Lung (tissue), 12 donors: ENCODE measurements around the gene MRTFA. TPM values are rescaled to one million over a fixed set of nuclear protein-coding genes. Genes with fewer than 3 reads are reported as not detected.

Experiments used
- ATAC-seq: fragments of 200-7000 bp; cut with Tn5 transposase; one replicate; pipeline ENCODE4 v1.9.1; 2020; ENCODE audit warnings: moderate number of reproducible peaks; ENCODE audit not compliant: insufficient read depth, low FRiP score
- DNase-seq, 3 donors: peaks; one replicate each; pipeline ENCODE4 v3.0.0-alpha.2; 2013 to 2017
- H3K27ac ChIP-seq, 2 donors: one replicate each; pipeline ENCODE4 v1.5.1; 2013; ENCODE audit warnings: mild to moderate bottlenecking in 2 of 2, moderate library complexity in 2 of 2, control low read depth in 1 of 2, inconsistent platforms in 1 of 2, low read depth in 1 of 2, low read length in 1 of 2
- H3K27me3 ChIP-seq, 3 donors: one replicate each; pipeline ENCODE4 v1.5.1; 2013; ENCODE audit warnings: low read length in 2 of 3; ENCODE audit not compliant: control insufficient read depth in 3 of 3, insufficient read depth in 3 of 3
- H3K36me3 ChIP-seq, 4 donors: one replicate each; pipeline ENCODE4 v1.5.1; 2013; ENCODE audit warnings: low read length in 4 of 4, mild to moderate bottlenecking in 1 of 4, moderate library complexity in 1 of 4; ENCODE audit not compliant: control insufficient read depth in 4 of 4, insufficient read depth in 4 of 4
- H3K4me1 ChIP-seq, 5 donors: one replicate each; pipeline ENCODE4 v1.5.1; 2013; ENCODE audit warnings: low read length in 5 of 5, mild to moderate bottlenecking in 2 of 5, moderate library complexity in 1 of 5; ENCODE audit not compliant: control insufficient read depth in 5 of 5, insufficient read depth in 5 of 5
- H3K4me3 ChIP-seq: one replicate; pipeline ENCODE4 v1.5.1; 2013; ENCODE audit warnings: mild to moderate bottlenecking, control low read depth, moderate library complexity
- H3K9ac ChIP-seq, 2 donors: one replicate each; pipeline ENCODE4 v1.5.1; 2013; ENCODE audit warnings: low read length in 2 of 2, control low read depth in 1 of 2; ENCODE audit not compliant: insufficient read depth in 1 of 2
- H3K9me3 ChIP-seq, 4 donors: one replicate each; pipeline ENCODE4 v1.5.1; 2013; ENCODE audit warnings: low read length in 3 of 4, mild to moderate bottlenecking in 1 of 4, moderate library complexity in 1 of 4; ENCODE audit not compliant: control insufficient read depth in 4 of 4, insufficient read depth in 3 of 4
- WGBS, 2 donors: extraction: QIAGEN DNeasy Blood & Tissue Kit; methylation state at CpG; one replicate each; pipeline ENCODE4 v1.1.7; 2013; 5-methylcytosine and 5-hydroxymethylcytosine counted together
- polyA plus RNA-seq, 2 donors: library from polyadenylated mRNA; stranded (reverse); fragments of 200-250 nt; gene quantifications; one replicate each; pipeline ENCODE4 v1.2.1, GENCODE V29; 2013
- total RNA-seq, 2 donors: library from RNA; depleted of rRNA in 1 of 2; stranded (reverse); fragments of >200 nt in 1 of 2; gene quantifications; one replicate each; pipeline ENCODE4 v1.2.1, GENCODE V29; 2014 to 2021
- TF ChIP-seq, protein P1 (sequence below): IDR thresholded peaks from 2 replicates; pipeline ENCODE4 v1.5.1; 2012; ENCODE audit warnings: mild to moderate bottlenecking; ENCODE audit errors: control extremely low read depth, extremely low read depth
- donor health status: control.
- donor health status: control.
- donor health status: Bipolar disorder and iron deficiency.
- donor health status: healthy.
- donor health status: DM: yes; HTN: yes; CAD: no.

The MRTFA gene
- total and polyA plus RNA-seq, 4 donors, result 26.3 to 64.0 (median 40.1) TPM

DNA sequence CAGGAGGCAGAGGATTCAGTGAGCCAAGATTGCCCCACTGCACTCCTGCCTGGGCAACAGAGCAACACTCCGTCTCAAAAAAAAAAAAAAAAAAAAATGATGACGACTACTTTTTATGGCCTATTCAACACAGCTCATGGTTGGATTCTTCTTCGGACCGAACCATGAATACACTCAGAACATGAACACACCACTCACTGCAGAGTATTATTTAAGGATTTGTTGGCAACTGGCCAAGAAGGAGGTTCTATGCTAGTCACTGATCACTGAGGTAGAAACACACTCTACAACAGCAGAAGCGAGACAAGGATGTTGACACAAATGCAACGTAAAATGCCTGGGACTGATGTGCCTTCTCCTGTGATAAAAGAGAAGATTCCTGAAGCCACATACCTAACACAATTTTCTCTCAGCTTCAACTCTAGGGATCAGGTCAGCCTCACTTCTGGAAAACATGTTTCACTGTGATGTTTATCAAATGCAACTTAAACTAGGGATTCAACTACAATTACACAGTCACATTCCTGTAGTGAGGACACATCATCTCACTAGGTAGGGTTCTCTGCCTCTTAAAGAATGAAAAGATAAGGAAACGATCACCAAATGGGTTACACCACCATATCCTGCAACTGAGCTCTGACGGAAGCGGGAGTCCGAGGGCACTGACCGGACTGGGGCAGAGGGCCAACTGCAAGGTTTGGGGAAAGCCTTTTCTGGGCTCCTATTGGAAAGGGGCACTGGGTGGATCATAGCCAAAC is 183.6 kb downstream of the MRTFA start:
- WGBS, 2 donors, result 50 to 64% methylated on average over 11 of the region's 11 CpGs
- no peaks in the 10 kb centered on the region for H3K9me3 ChIP-seq
- H3K4me1 ChIP-seq, result peaks cover 7 to 31% (median 18%) of the 10 kb centered on the region in 5 donors
- ATAC-seq (no peak), DNase-seq (peak in 2 of 3 donors; percentile 25 to 31)
- H3K9ac ChIP-seq, result no peak overlapping the region
- H3K36me3 ChIP-seq, result peaks cover 0 to 2% (median 0%) of the 10 kb centered on the region in 4 donors
- no peaks in the 10 kb centered on the region for H3K27me3 ChIP-seq
- H3K4me3 ChIP-seq, result no peak overlapping the region
- H3K27ac ChIP-seq, result no peak overlapping the region
- TF ChIP-seq, protein P1, sequence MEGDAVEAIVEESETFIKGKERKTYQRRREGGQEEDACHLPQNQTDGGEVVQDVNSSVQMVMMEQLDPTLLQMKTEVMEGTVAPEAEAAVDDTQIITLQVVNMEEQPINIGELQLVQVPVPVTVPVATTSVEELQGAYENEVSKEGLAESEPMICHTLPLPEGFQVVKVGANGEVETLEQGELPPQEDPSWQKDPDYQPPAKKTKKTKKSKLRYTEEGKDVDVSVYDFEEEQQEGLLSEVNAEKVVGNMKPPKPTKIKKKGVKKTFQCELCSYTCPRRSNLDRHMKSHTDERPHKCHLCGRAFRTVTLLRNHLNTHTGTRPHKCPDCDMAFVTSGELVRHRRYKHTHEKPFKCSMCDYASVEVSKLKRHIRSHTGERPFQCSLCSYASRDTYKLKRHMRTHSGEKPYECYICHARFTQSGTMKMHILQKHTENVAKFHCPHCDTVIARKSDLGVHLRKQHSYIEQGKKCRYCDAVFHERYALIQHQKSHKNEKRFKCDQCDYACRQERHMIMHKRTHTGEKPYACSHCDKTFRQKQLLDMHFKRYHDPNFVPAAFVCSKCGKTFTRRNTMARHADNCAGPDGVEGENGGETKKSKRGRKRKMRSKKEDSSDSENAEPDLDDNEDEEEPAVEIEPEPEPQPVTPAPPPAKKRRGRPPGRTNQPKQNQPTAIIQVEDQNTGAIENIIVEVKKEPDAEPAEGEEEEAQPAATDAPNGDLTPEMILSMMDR, result no peak

DNA sequence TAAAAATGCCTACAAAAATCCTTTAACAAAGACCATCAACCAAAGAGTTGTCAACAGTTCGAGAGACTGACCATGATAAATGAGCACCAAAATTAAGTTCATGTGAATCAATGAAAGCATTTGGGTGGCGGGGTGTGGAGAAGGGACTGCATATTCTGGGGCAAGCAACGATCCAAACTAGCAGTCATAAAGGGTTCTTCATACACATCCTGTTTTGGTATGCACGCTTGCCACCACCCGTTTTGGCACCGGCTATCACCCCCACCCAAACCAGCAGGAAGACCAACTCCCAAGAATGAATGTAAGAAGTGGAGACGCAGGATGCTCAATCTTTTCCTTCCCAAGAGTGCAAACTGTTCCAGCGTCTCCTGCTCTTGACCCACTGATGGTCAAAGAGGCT is 185.3 kb downstream of the MRTFA start:
- no peaks in the 10 kb centered on the region for H3K27me3 ChIP-seq
- 48 to 57% methylated on average over 8 of the region's 8 CpGs for WGBS, 2 donors
- DNase-seq (no peak), ATAC-seq (no peak)
- H3K4me1 ChIP-seq, result peaks cover 7 to 32% (median 18%) of the 10 kb centered on the region in 5 donors
- peaks cover 0 to 2% (median 0%) of the 10 kb centered on the region in 4 donors for H3K36me3 ChIP-seq
- no peak overlapping the region for H3K9ac ChIP-seq
- no peak overlapping the region for H3K27ac ChIP-seq
- H3K9me3 ChIP-seq, result no peaks in the 10 kb centered on the region
- TF ChIP-seq, protein P1, result no peak
- no peak overlapping the region for H3K4me3 ChIP-seq

DNA sequence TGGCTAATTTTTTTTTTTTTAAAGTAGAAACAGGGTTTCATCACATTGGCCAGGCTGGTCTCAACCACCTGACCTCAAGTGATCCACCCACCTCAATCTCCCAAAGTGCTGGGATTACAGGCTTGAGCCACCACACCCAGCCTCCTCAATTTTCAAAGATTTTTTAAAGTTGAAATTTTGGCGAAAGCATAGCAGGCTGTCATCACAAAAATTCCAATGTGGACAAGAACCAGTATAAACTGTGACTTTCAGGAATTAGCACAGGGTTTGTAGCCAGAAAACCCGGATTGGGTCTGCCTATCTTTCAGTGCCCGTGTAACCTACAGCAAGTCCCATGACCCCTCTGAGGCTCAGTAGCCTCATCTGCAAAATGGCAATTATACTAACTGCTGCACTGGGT is 185.9 kb downstream of the MRTFA start:
- H3K36me3 ChIP-seq, result peaks cover 0 to 2% (median 0%) of the 10 kb centered on the region in 4 donors
- H3K9me3 ChIP-seq, result no peaks in the 10 kb centered on the region
- H3K27me3 ChIP-seq, result no peaks in the 10 kb centered on the region
- no peak overlapping the region for H3K9ac ChIP-seq
- H3K27ac ChIP-seq, result no peak overlapping the region
- DNase-seq (no peak), ATAC-seq (no peak)
- no peak overlapping the region for H3K4me3 ChIP-seq
- WGBS, 2 donors, result 80 to 88% methylated on average over 3 of the region's 3 CpGs
- H3K4me1 ChIP-seq, result peaks cover 7 to 32% (median 18%) of the 10 kb centered on the region in 5 donors
- TF ChIP-seq, protein P1, result no peak
